Immature natural killer cell (primary cell): ENCODE measurements around the gene UBE2B. TPM values are rescaled to one million over a fixed set of nuclear protein-coding genes. Genes with fewer than 3 reads are reported as not detected.
"Not testable (repeated sequence)": the region's sequence is repeated elsewhere in the genome, so short reads cannot be mapped to it uniquely, and the experiment has no call there.

Experiments
- DNase-seq, 3 donors: peaks; one replicate each; pipeline ENCODE4 v3.0.0; 2022; ENCODE audit warnings: mixed read lengths in 1 of 3
- H3K27ac Mint-ChIP-seq, 6 donors: one replicate each; pipeline ENCODE4 v1.8.0; 2020; ENCODE audit warnings: mixed read lengths in 6 of 6, mild to moderate bottlenecking in 5 of 6, inconsistent platforms in 4 of 6, moderate library complexity in 3 of 6
- H3K27me3 Mint-ChIP-seq, 3 donors: one replicate each; pipeline ENCODE4 v1.8.0; 2020 to 2021; ENCODE audit warnings: low read depth in 3 of 3, mild to moderate bottlenecking in 3 of 3, mixed read lengths in 3 of 3, moderate library complexity in 3 of 3, inconsistent platforms in 1 of 3
- H3K36me3 Mint-ChIP-seq, 3 donors: one replicate each; pipeline ENCODE4 v1.8.0; 2020; ENCODE audit warnings: mixed read lengths in 3 of 3, inconsistent platforms in 2 of 3, mild to moderate bottlenecking in 2 of 3
- H3K4me1 Mint-ChIP-seq, 2 donors: one replicate each; pipeline ENCODE4 v1.8.0; 2020; ENCODE audit warnings: inconsistent platforms in 2 of 2, mild to moderate bottlenecking in 2 of 2, mixed read lengths in 2 of 2, moderate library complexity in 1 of 2
- H3K4me3 Mint-ChIP-seq, 5 donors: one replicate each; pipeline ENCODE4 v1.8.0; 2020; ENCODE audit warnings: mild to moderate bottlenecking in 5 of 5, mixed read lengths in 5 of 5, inconsistent platforms in 3 of 5, moderate library complexity in 3 of 5
- H3K9me3 Mint-ChIP-seq, 6 donors: one replicate each; pipeline ENCODE4 v1.8.0; 2020; ENCODE audit warnings: mild to moderate bottlenecking in 6 of 6, mixed read lengths in 6 of 6, inconsistent platforms in 4 of 6, moderate library complexity in 3 of 6
- polyA plus RNA-seq, 3 donors: library from polyadenylated mRNA; unstranded; fragments of 300-500 nt; fragmentation: Illumina TruSeq; gene quantifications; one replicate each; pipeline ENCODE4 v1.2.3, GENCODE V29; 2021

The UBE2B gene
- 10 to 100 TPM; 44.0 to 82.8 (median 72.8) TPM for polyA plus RNA-seq

DNA sequence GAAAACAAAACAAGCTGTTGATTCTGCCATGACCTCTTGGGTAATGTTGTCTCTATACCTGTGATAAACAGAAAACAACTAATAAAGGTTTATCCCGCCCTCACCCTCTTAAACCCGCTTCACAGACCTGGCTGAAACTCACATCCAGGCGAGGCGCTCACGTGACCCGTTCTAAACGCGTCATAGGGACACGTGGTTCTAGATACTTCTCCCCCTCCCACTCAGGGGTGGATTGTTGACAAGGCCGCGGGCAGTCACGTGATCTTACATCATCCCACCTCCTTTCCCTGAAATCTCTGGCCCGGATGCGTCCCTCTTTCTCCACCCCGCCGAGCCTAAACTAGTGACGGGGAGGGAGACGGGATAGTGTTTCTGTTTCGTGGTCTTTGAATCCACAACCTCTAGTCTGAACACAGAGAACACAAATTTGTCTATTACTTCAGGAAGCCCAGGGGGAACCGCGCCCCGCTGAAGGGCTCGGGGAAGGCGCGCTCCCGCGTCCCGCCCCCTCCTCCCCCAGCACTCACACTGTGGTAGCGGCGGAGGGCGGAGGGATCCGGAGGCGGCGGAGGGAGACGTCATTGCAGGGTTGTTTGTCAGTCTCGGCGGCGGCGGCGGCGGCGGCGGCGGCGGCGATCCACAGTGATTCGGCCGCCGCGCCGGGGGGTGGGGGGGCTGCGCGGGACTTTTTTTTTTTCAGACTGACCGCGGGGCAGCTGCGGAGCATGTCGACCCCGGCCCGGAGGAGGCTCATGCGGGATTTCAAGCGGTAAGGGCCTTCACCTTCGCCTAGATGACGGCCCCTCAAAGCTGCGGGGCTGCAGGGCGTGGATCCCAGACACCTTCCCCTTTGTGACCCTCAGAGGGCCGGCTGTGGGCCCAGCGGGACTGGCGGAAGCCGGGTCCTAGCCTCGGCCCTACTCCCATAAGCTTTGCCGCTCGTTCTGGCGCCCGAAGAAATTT is at the start of gene UBE2B:
TSS of gene UBE2B (plus strand) at position 699 of the 963 bp plus-strand sequence. CDS start at position 726, 27 bp downstream.
- peaks cover 0 to 2% (median 0%) of the 10 kb centered on the region in 6 donors for H3K9me3 Mint-ChIP-seq
- peaks cover 3 to 8% (median 3%) of the 10 kb centered on the region in 3 donors for H3K36me3 Mint-ChIP-seq
- peak within 1 kb of the TSS; percentile 95 to 99 (median 98) for H3K4me3 Mint-ChIP-seq
- H3K27ac Mint-ChIP-seq, result peak within 1 kb of the TSS; percentile 96 to 100 (median 97)
- peaks cover 26 to 29% (median 28%) of the 10 kb centered on the region in 3 donors for H3K27me3 Mint-ChIP-seq
- DNase-seq, result peak; percentile 97 to 98 (median 98)
- peaks cover 55 to 75% of the 10 kb centered on the region in 2 donors for H3K4me1 Mint-ChIP-seq

DNA sequence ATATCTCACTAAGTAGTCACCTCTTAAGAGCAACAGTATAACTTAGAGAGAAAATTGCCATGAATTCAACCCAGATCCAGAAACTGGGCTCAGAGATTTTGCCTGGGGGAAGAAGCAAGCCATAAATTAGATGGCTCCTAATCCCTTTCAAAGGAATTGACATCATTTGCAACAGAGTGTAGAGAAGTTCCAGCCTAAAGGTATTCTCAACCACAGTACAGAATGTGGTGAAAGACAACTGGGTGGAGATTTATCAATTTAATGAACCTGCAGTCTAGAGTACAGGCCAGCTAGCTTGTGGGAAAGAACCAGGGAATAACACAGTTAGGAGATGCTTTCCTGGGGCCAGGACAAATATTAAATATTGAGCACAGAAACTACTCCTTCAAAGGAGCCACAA is 44.0 kb upstream of the UBE2B start:
- Mint-ChIP-seq H3K36me3 (peaks cover 12 to 18% (median 18%) of the 10 kb centered on the region in 3 donors), H3K27ac (no peak overlapping the region), H3K4me1 (no peaks in the 10 kb centered on the region), H3K9me3 (peaks cover 20 to 40% (median 24%) of the 10 kb centered on the region in 6 donors), H3K27me3 (peaks cover 0 to 2% (median 2%) of the 10 kb centered on the region in 3 donors), H3K4me3 (no peak overlapping the region)
- no peak for DNase-seq

DNA sequence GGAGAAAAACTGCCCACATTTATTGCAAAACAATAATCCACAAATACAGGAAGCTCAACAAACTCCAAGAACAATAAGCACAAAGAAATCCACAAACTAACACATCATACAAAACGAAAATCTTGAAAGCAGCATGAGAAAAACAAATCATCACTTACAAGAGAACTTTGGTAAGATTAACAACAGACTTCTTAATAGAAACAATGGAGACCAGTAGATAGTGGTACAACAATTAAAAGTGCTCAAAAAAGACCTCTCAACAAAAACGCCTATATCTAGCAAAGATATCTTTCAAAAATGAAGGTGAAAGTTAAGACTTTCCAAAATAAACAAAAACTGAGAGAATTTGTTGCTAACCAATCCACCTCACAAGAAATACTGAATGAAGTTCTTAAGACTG is 42.8 kb upstream of the UBE2B start:
- no peak for DNase-seq
- Mint-ChIP-seq H3K27ac (no peak overlapping the region), H3K4me3 (no peak overlapping the region), H3K27me3 (peaks cover 0 to 2% (median 2%) of the 10 kb centered on the region in 3 donors), H3K36me3 (peaks cover 12 to 22% (median 18%) of the 10 kb centered on the region in 3 donors), H3K9me3 (peaks cover 22 to 51% (median 29%) of the 10 kb centered on the region in 6 donors), H3K4me1 (no peaks in the 10 kb centered on the region)

DNA sequence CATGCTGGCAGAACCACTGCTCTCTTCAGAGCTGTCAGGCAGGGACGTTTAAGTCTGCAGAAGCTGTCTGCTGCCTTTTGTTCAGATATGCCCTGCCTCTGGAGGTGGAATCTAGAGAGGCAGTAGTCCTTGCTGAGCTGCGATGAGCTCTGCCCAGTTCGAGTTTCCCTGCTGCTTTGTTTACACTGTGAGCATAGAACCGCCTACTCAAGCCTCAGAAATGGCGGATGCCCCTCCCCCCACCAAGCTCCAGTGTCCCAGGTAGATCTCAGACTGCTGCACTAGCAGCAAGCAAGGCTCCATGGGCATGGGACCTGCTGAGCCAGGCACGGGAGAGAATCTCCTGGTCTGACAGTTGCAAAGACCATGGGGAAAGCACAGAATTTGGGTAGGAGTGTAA is 34.5 kb upstream of the UBE2B start:
- H3K27ac Mint-ChIP-seq, H3K4me1 Mint-ChIP-seq, DNase-seq, H3K27me3 Mint-ChIP-seq, H3K4me3 Mint-ChIP-seq: not testable (repeated sequence)
- Mint-ChIP-seq H3K9me3 (peaks cover 15 to 29% (median 23%) of the 10 kb centered on the region in 6 donors), H3K36me3 (peaks cover 0 to 29% (median 4%) of the 10 kb centered on the region in 3 donors)

DNA sequence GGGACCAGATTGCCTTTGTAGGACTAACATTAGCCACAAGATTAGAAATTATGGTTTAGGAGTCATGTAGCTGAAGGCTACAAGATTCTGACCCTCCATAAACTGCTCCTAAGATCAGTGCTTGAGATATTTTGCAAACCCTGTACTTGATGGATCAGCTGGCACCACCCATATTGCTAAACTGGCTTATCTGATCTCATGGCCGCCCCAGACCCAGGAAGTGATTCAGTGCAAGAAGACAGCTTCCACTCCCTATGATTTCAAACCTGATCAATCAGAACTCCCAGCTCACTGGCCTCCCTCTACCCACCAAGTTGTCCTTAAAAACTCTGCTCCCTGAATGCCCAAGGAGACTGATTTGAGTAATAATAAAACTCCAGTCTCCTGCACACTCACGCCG is 27.9 kb upstream of the UBE2B start:
- not testable (repeated sequence) for H3K4me3 Mint-ChIP-seq, DNase-seq, H3K4me1 Mint-ChIP-seq, H3K9me3 Mint-ChIP-seq, H3K27me3 Mint-ChIP-seq, H3K27ac Mint-ChIP-seq
- H3K36me3 Mint-ChIP-seq, result peaks cover 0 to 12% (median 0%) of the 10 kb centered on the region in 3 donors

DNA sequence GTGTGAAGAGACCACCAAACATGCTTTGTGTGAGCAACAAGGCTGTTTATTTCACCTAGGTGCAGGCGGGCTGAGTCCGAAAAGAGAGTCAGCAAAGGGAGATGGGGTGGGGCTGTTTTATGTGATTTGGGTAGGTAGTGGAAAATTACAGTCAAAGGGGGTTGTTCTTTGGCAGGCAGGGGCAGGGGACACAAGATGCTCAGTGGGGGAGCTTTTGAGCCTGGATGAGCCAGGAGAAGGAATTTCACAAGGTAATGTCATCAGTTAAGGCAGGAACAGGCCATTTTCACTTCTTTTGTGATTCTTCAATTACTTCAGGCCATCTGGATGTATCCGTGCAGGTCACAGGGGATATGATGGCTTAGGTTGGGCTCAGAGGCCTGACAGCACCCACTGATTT is 25.9 kb upstream of the UBE2B start:
- H3K27ac Mint-ChIP-seq, H3K4me3 Mint-ChIP-seq, H3K36me3 Mint-ChIP-seq, H3K4me1 Mint-ChIP-seq, H3K27me3 Mint-ChIP-seq, DNase-seq, H3K9me3 Mint-ChIP-seq: not testable (repeated sequence)

DNA sequence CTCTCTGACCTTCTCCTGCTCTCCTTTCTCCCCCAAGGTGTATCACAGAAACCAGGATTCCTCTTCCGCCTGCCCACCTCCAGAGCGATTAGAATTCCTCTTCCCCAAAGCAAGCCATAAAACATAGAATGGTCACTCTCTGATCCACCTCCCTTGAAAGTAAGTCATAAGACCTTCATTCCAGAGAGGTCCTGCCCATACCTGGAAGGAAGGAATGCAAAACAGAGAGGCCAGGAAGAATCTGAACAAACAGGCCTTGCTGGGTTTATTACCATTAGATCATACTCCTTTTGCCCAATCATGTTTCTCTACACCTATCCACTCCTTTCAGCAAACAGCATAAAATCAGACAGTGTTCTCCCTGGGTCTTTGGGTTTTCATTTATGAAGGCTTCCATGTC is 25.4 kb upstream of the UBE2B start:
- H3K9me3 Mint-ChIP-seq, result no peaks in the 10 kb centered on the region
- no peak overlapping the region for H3K27ac Mint-ChIP-seq
- H3K4me1 Mint-ChIP-seq, result no peaks in the 10 kb centered on the region
- no peaks in the 10 kb centered on the region for H3K27me3 Mint-ChIP-seq
- DNase-seq, result no peak
- no peak overlapping the region for H3K4me3 Mint-ChIP-seq
- peaks cover 0 to 6% (median 0%) of the 10 kb centered on the region in 3 donors for H3K36me3 Mint-ChIP-seq

DNA sequence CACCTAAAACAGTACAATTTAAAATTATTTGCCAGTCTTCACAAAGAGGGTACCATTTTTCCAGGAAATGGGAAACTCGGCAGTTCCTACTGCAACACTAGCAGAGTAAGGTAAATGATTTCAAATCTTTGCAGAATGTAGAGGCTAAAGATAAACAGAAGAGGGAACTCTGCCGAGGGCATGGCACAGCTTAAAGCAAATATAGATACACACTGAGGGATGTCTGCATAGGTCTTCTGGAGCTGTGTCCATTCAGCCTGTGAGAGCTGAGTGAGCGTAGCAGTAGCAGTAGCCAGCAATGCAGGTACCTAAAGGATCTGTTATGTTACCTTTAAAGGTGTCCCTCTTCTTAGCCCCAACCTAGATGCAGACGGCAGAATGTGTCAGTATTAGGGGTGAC is 21.9 kb upstream of the UBE2B start:
- Mint-ChIP-seq H3K36me3 (peaks cover 0 to 4% (median 4%) of the 10 kb centered on the region in 3 donors), H3K27ac (no peak overlapping the region), H3K4me1 (no peaks in the 10 kb centered on the region), H3K9me3 (no peaks in the 10 kb centered on the region), H3K27me3 (no peaks in the 10 kb centered on the region), H3K4me3 (no peak overlapping the region)
- DNase-seq, result no peak

DNA sequence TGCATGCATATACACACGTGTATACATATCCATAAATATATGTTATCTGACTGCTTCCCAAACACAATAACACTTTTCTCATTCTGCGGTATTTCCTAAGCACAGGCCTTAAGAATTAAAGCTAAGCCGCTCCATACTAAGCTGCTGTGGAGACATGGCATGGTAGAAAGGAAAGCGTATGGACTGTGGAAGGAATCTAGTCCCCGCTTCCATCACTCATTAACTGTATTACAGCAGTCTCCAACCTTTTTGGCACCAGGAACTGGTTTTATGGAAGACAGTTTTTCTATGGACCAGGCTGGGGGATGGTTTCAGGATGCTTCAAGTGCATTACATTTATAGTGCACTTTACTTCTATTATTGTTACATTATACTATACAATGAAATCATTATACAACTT is 15.7 kb upstream of the UBE2B start:
- H3K9me3 Mint-ChIP-seq, result no peaks in the 10 kb centered on the region
- H3K27ac Mint-ChIP-seq, result no peak overlapping the region
- H3K27me3 Mint-ChIP-seq, result no peaks in the 10 kb centered on the region
- no peaks in the 10 kb centered on the region for H3K4me1 Mint-ChIP-seq
- no peak overlapping the region for H3K4me3 Mint-ChIP-seq
- peaks cover 0 to 10% (median 3%) of the 10 kb centered on the region in 3 donors for H3K36me3 Mint-ChIP-seq
- DNase-seq, result no peak

DNA sequence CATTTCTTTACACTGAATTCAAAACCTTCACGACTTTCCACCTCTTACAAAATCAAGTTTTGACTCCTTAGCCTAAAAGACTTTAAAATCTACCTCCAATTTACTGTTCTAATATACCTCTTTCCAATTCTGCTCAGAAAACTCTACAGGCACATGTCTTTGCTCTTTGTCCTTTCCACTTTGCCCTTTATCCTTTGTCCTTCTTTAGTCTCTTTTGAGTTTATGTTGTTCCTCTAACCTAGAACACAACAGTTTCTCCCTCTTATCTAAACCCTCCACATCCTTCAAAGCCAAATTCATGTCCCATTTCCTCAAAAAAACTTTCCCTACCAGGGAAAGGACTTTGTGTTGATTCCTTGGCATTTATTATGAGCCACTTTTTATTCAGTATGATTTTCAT is 5.8 kb upstream of the UBE2B start:
- peaks cover 18 to 35% of the 10 kb centered on the region in 2 donors for H3K4me1 Mint-ChIP-seq
- peak overlapping the region in 4 of 5 donors; percentile 19 to 33 (median 24) for H3K4me3 Mint-ChIP-seq
- H3K27ac Mint-ChIP-seq, result peak overlapping the region in 3 of 6 donors; percentile 13 to 58 (median 13)

DNA sequence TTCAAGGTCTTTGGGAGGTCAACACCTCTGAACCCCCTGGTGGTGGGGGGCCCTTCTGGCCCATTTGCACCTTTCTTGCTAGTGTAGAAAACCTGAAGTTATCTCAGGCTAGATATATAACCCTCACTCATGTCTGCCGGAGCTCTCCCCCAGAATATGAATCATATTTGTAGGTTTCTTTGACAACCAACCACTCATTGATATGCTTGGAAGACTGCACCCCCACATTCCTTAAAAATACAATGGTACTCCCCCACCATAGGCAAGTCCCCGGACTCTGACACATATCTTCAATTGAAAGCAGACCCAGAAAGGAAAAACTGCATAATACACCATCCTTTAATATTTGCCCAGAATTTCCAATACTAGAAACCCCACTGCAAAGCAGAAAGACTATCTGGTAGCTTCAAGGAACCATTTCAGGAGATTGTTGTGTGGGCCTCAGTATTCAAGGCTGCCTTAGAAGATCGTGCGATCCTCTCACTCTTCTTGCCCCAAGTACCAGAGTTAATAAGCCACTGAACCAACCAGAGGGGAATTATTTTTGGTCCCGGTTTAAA is 978 bp upstream of the UBE2B start:
- Mint-ChIP-seq H3K27ac (peak overlapping the region; percentile 96 to 100 (median 97)), H3K9me3 (peaks cover 0 to 2% (median 0%) of the 10 kb centered on the region in 6 donors), H3K4me3 (peak overlapping the region; percentile 95 to 99 (median 98)), H3K27me3 (peaks cover 26 to 29% (median 28%) of the 10 kb centered on the region in 3 donors), H3K4me1 (peaks cover 51 to 74% of the 10 kb centered on the region in 2 donors), H3K36me3 (peaks cover 3 to 5% (median 3%) of the 10 kb centered on the region in 3 donors)
- DNase-seq, result no peak

More for the DNA sequence above, 5.8 kb upstream of the UBE2B start:
- peaks cover 9 to 10% (median 10%) of the 10 kb centered on the region in 3 donors for H3K27me3 Mint-ChIP-seq
- H3K9me3 Mint-ChIP-seq, result no peaks in the 10 kb centered on the region
- DNase-seq, result no peak
- H3K36me3 Mint-ChIP-seq, result peaks cover 3 to 5% (median 3%) of the 10 kb centered on the region in 3 donors

DNA sequence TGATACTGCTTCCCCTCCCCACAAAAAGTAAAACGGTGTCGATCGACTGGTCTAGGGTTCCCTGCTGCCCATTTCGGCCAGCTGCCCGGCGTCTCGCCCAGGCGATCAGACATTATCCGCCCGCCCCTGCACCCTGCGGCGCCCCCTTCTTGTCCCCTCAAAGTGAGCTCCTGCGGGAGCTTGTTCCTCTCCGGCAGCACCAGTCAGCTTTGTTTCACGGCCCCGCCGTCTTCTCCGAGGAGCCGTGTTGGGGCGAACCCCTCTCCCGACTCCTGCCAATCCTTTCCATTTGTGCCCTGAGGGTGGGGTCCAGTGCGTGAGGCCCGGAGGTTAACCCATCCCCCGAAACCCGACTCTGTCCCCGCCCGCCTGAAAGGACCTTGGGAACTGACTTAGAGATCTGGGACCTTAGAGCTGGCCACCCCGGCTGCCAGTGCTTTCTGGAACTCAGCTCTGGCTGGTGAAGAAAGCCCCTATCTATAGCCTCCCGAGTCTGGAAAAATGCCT is 518 bp downstream of the UBE2B start:
- H3K4me1 Mint-ChIP-seq, result peaks cover 50 to 75% of the 10 kb centered on the region in 2 donors
- H3K4me3 Mint-ChIP-seq, result peak overlapping the region; percentile 95 to 99 (median 98)
- peaks cover 0 to 2% (median 0%) of the 10 kb centered on the region in 6 donors for H3K9me3 Mint-ChIP-seq

DNA sequence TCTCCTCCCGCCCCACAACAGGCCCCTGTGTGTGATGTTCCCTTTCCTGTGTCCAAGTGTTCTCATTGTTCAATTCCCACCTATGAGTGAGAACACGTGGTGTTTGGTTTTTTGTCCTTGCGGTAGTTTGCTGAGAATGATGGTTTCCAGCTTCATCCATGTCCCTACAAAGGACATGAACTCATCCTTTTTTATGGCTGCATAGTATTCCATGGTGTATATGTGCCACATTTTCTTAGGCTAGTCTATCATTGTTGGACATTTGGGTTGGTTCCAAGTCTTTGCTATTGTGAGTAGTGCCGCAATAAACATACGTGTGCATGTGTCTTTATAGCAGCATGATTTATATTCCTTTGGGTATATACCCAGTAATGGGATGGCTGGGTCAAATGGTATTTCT is 2.3 kb downstream of the UBE2B start:
- Mint-ChIP-seq H3K4me3 (peak overlapping the region; percentile 24 to 99 (median 59)), H3K27me3 (peaks cover 17 to 21% (median 19%) of the 10 kb centered on the region in 3 donors), H3K27ac (peak overlapping the region; percentile 46 to 73 (median 60)), H3K4me1 (peaks cover 54 to 78% of the 10 kb centered on the region in 2 donors)
- H3K9me3 Mint-ChIP-seq, H3K36me3 Mint-ChIP-seq, DNase-seq: not testable (repeated sequence)

More for the DNA sequence above, 518 bp downstream of the UBE2B start:
- H3K27ac Mint-ChIP-seq, result peak overlapping the region; percentile 95 to 100 (median 96)
- H3K36me3 Mint-ChIP-seq, result peaks cover 3 to 7% (median 4%) of the 10 kb centered on the region in 3 donors
- H3K27me3 Mint-ChIP-seq, result peaks cover 24 to 26% (median 24%) of the 10 kb centered on the region in 3 donors
- peak in 1 of 3 donors; percentile 26 for DNase-seq
